Lower lobe of right lung (tissue), 2 donors: Measurements from ENCODE around the gene CDKN1A. TPM values are rescaled to one million over a fixed set of nuclear protein-coding genes. Genes with fewer than 3 reads are reported as not detected.

Experiments used
- ATAC-seq, 2 donors: fragments of 200-7000 bp; cut with Tn5 transposase; one replicate each; pipeline ENCODE4 v1.9.1; 2020 to 2022; ENCODE audit warnings: mild to moderate bottlenecking in 2 of 2, moderate library complexity in 2 of 2
- DNase-seq: peaks from one replicate; pipeline ENCODE4 v3.0.0-alpha.2; 2020
- H3K27ac ChIP-seq: fragments of 200-600 bp; one replicate; pipeline ENCODE4 v1.8.0; 2022
- H3K27me3 ChIP-seq: fragments of 200-600 bp; one replicate; pipeline ENCODE4 v1.8.0; 2022; ENCODE audit warnings: low read depth
- H3K36me3 ChIP-seq: fragments of 200-600 bp; one replicate; pipeline ENCODE4 v1.8.0; 2022; ENCODE audit warnings: mild to moderate bottlenecking
- H3K4me1 ChIP-seq: fragments of 200-600 bp; one replicate; pipeline ENCODE4 v1.8.0; 2022
- H3K4me3 ChIP-seq: fragments of 200-600 bp; one replicate; pipeline ENCODE4 v1.8.0; 2022; ENCODE audit warnings: mild to moderate bottlenecking
- H3K9me3 ChIP-seq: fragments of 200-600 bp; one replicate; pipeline ENCODE4 v1.8.0; 2022
- CTCF ChIP-seq: fragments of 200-600 bp; IDR thresholded peaks from one replicate; pipeline ENCODE4 v1.8.0; 2022; ENCODE audit warnings: antibody characterized with exemption, mild to moderate bottlenecking
- intact Hi-C: fragments of 100-400 bp; cut with DNase I; formaldehyde crosslinking; loops from one replicate; pipeline ENCODE4 v1.11.0; 2022
- total RNA-seq: library from RNA; stranded (reverse); fragmentation: NEBNext Ultra II Directional; extraction: Animal tissue kit (Norgen Biotek cat#: 25700); gene quantifications from one replicate; pipeline ENCODE4 v1.2.1, GENCODE V29; 2021
- donor health status: DM: no; HTN: yes; CAD: no; lungs with severe emphysema.

The CDKN1A gene
- total RNA-seq, 1 donor from 2014 or later: 71.0 TPM

GRCh38 chr6:36691612-36692011, 13.1 kb downstream of the CDKN1A start:
- intact Hi-C loops: no loop called here
- no peak for TF ChIP-seq CTCF
- no peak overlapping the region for H3K4me3 ChIP-seq

GRCh38 chr6:36692220-36692619, 13.7 kb downstream of the CDKN1A start:
- no peaks in the 10 kb centered on the region for H3K27me3 ChIP-seq
- peaks cover 8% of the 10 kb centered on the region for H3K36me3 ChIP-seq
- intact Hi-C loops: no loop called here
- H3K27ac ChIP-seq: no peak overlapping the region
- peaks cover 17% of the 10 kb centered on the region for H3K4me1 ChIP-seq
- H3K9me3 ChIP-seq: no peaks in the 10 kb centered on the region
- ATAC-seq (peak; percentile 52 to 66), DNase-seq (peak; percentile 65)
- TF ChIP-seq CTCF: no peak
- no peak overlapping the region for H3K4me3 ChIP-seq

More at GRCh38 chr6:36691612-36692011, 13.1 kb downstream of the CDKN1A start:
- no peak overlapping the region for H3K27ac ChIP-seq
- no peaks in the 10 kb centered on the region for H3K27me3 ChIP-seq
- H3K9me3 ChIP-seq: no peaks in the 10 kb centered on the region
- H3K36me3 ChIP-seq: peaks cover 14% of the 10 kb centered on the region
- DNase-seq: no peak
- peaks cover 17% of the 10 kb centered on the region for H3K4me1 ChIP-seq
- no peak for ATAC-seq

GRCh38 chr6:36692861-36693702, 14.6 kb downstream of the CDKN1A start:
- Histone ChIP-seq H3K27ac (no peak overlapping the region), H3K36me3 (no peaks in the 10 kb centered on the region), H3K9me3 (no peaks in the 10 kb centered on the region), H3K27me3 (no peaks in the 10 kb centered on the region), H3K4me1 (peaks cover 17% of the 10 kb centered on the region), H3K4me3 (no peak overlapping the region)
- TF ChIP-seq CTCF: no peak
- intact Hi-C loops: no loop called here
- DNase-seq: peak; percentile 60
- ATAC-seq: peak; percentile 57 to 59

GRCh38 chr6:36694616-36695015, 16.1 kb downstream of the CDKN1A start:
- no peak for TF ChIP-seq CTCF
- intact Hi-C loops: no loop called here
- Histone ChIP-seq H3K27me3 (no peaks in the 10 kb centered on the region), H3K36me3 (no peaks in the 10 kb centered on the region), H3K27ac (no peak overlapping the region), H3K4me3 (no peak overlapping the region), H3K9me3 (no peaks in the 10 kb centered on the region), H3K4me1 (peaks cover 17% of the 10 kb centered on the region)
- no peak for DNase-seq
- ATAC-seq: no peak

GRCh38 chr6:36695414-36695813, 16.9 kb downstream of the CDKN1A start:
- TF ChIP-seq CTCF: no peak
- ATAC-seq: no peak

More at GRCh38 chr6:36695414-36695813, 16.9 kb downstream of the CDKN1A start:
- intact Hi-C loops: no loop called here
- H3K27ac ChIP-seq: no peak overlapping the region
- no peaks in the 10 kb centered on the region for H3K27me3 ChIP-seq
- no peak for DNase-seq
- no peaks in the 10 kb centered on the region for H3K9me3 ChIP-seq
- no peak overlapping the region for H3K4me3 ChIP-seq
- H3K36me3 ChIP-seq: no peaks in the 10 kb centered on the region
- peaks cover 17% of the 10 kb centered on the region for H3K4me1 ChIP-seq
